Transverse colon (tissue), 4 donors: ENCODE results near the gene WDR47. TPM values are rescaled to one million over a fixed set of nuclear protein-coding genes. Genes with fewer than 3 reads are reported as not detected.

ENCODE experiments used
- DNase-seq: peaks from one replicate; pipeline ENCODE4 v3.0.0-alpha.2; 2019
- H3K27ac ChIP-seq, 4 donors: fragments of 200-600 bp; sonication (generic); 2 replicates each; pipeline ENCODE4 v1.5.1; 2016 to 2018; ENCODE audit warnings: inconsistent platforms in 4 of 4
- H3K27me3 ChIP-seq: fragments of 200-600 bp; sonication (generic); 2 replicates; pipeline ENCODE4 v1.5.1; 2017; ENCODE audit warnings: inconsistent platforms
- H3K36me3 ChIP-seq, 4 donors: fragments of 200-600 bp; sonication (generic); 2 replicates each; pipeline ENCODE4 v1.5.1; 2017 to 2019; ENCODE audit warnings: inconsistent platforms in 4 of 4
- H3K4me1 ChIP-seq, 4 donors: fragments of 200-600 bp; sonication (generic); 2 replicates each; pipeline ENCODE4 v1.5.1; 2017 to 2020; ENCODE audit warnings: inconsistent platforms in 4 of 4
- H3K4me3 ChIP-seq, 4 donors: fragments of 200-600 bp; sonication (generic); 1 replicate in 1 of 4; 2 replicates in 3 of 4; pipeline versions ENCODE4 v1.5.1 to v1.6.1; 2017 to 2019; ENCODE audit warnings: inconsistent platforms in 4 of 4
- H3K9me3 ChIP-seq, 2 donors: fragments of 200-600 bp; sonication (generic); 2 replicates each; pipeline ENCODE4 v1.5.1; 2017 to 2019; ENCODE audit warnings: inconsistent platforms in 2 of 2
- CTCF ChIP-seq, 5 experiments: fragments of 200-600 bp in 3 of 5; fragments of 450-650 bp in 2 of 5; sonication (generic) in 3 of 5; IDR thresholded peaks; 1 replicate in 2 of 5; 2 replicates in 3 of 5; pipeline ENCODE4 v1.5.1; 2016 to 2017; ENCODE audit warnings: antibody characterized with exemption in 5 of 5, inconsistent platforms in 3 of 5, mild to moderate bottlenecking in 2 of 5, moderate library complexity in 1 of 5
- EP300 ChIP-seq: sonication (generic); formaldehyde crosslinking; IDR thresholded peaks from one replicate; pipeline ENCODE4 v1.6.1; 2017; ENCODE audit warnings: antibody characterized with exemption, low read depth
- POLR2A ChIP-seq: fragments of 450-650 bp; IDR thresholded peaks from one replicate; pipeline ENCODE4 v1.6.1; 2016; ENCODE audit warnings: antibody characterized with exemption, mild to moderate bottlenecking, moderate library complexity
- POLR2AphosphoS5 ChIP-seq, 3 donors: sonication (generic); formaldehyde crosslinking; IDR thresholded peaks; one replicate each; pipeline ENCODE4 v1.6.1; 2016; ENCODE audit warnings: antibody characterized with exemption in 3 of 3
- WGBS, 2 donors: methylation state at CpG; one replicate each; pipeline ENCODE4 v1.1.5; 2018; ENCODE audit warnings: low coverage in 1 of 2; 5-methylcytosine and 5-hydroxymethylcytosine counted together
- in situ Hi-C, 4 donors: fragments of 200-750 bp; cut with MboI; loops; one replicate each; pipeline versions ENCODE4 v1.15.0 to v1.15.1; 2017; ENCODE audit warnings: low sequenced_read_pairs in 3 of 4, low pct_ligation_motif_present in 1 of 4, low pct_unique_long_range_greater_than_20kb in 1 of 4
- intact Hi-C: fragments of 100-400 bp; cut with DNase I; formaldehyde crosslinking; loops from one replicate; pipeline ENCODE4 v1.15.1; 2023; ENCODE audit warnings: low total_unique reads
- total RNA-seq, 4 donors: library from RNA; depleted of rRNA; stranded (reverse); fragments of >200 nt; gene quantifications; one replicate each; pipeline ENCODE4 v1.1.0, GENCODE V29; 2016

WDR47 gene
- total RNA-seq, 4 donors from 2014 or later = 6.7 to 12.1 (median 9.7) TPM

GRCh38 chr1:108955111-108955510 is 86.8 kb downstream of the WDR47 start:
- Histone ChIP-seq H3K9me3 (no peaks in the 10 kb centered on the region), H3K4me1 (peaks cover 0 to 8% (median 2%) of the 10 kb centered on the region in 4 donors), H3K4me3 (no peak overlapping the region), H3K27me3 (no peaks in the 10 kb centered on the region), H3K36me3 (peaks cover 0 to 3% (median 0%) of the 10 kb centered on the region in 4 donors), H3K27ac (no peak overlapping the region)
- no peak for DNase-seq
- in situ Hi-C loops (no loop called here), intact Hi-C loops (no loop called here)
- 93 to 94% methylated on average over 3 of the region's 3 CpGs for WGBS, 2 donors
- no peak for TF ChIP-seq POLR2A
- no peak for TF ChIP-seq CTCF (IDR thresholded peaks at IDR 0.05)
- no peak for TF ChIP-seq POLR2AphosphoS5 (IDR thresholded peaks at IDR 0.05)
- no peak for TF ChIP-seq EP300

GRCh38 chr1:108953452-108953851 is 88.5 kb downstream of the WDR47 start:
- TF ChIP-seq POLR2A = no peak
- Histone ChIP-seq H3K27ac (no peak overlapping the region), H3K27me3 (no peaks in the 10 kb centered on the region), H3K9me3 (no peaks in the 10 kb centered on the region), H3K4me3 (no peak overlapping the region), H3K36me3 (peaks cover 0 to 3% (median 0%) of the 10 kb centered on the region in 4 donors), H3K4me1 (peaks cover 0 to 7% (median 5%) of the 10 kb centered on the region in 4 donors)
- 94% methylated on average over 6 of the region's 6 CpGs; no CpG with 5 or more reads in 1 of the 2 donors for WGBS, 2 donors
- no peak for DNase-seq
- in situ Hi-C loops (no loop called here), intact Hi-C loops (no loop called here)

- Histone ChIP-seq H3K4me3 (no peak overlapping the region), H3K36me3 (peaks cover 0 to 17% (median 2%) of the 10 kb centered on the region in 4 donors), H3K4me1 (peaks cover 0 to 11% (median 6%) of the 10 kb centered on the region in 4 donors), H3K9me3 (no peaks in the 10 kb centered on the region), H3K27me3 (no peaks in the 10 kb centered on the region), H3K27ac (no peak overlapping the region)
- in situ Hi-C loops (no loop called here), intact Hi-C loops (no loop called here)
- DNase-seq = no peak
- WGBS, 2 donors = 93 to 99% methylated on average over 3 of the region's 3 CpGs
- TF ChIP-seq EP300 (no peak), POLR2A (no peak), CTCF (IDR thresholded peaks at IDR 0.05) (no peak), POLR2AphosphoS5 (IDR thresholded peaks at IDR 0.05) (no peak)
Observed at GRCh38 chr1:108951242-108951641, 90.7 kb downstream of the WDR47 start.

- H3K27ac ChIP-seq = no peak overlapping the region
- in situ Hi-C loops = no loop called here
- DNase-seq = no peak
Observed at GRCh38 chr1:108949044-108949443, 92.9 kb downstream of the WDR47 start.

More at GRCh38 chr1:108949044-108949443, 92.9 kb downstream of the WDR47 start:
- WGBS, 2 donors = 88 to 93% methylated on average over 4 of the region's 4 CpGs
- intact Hi-C loops = no loop called here
- peaks cover 0 to 11% (median 6%) of the 10 kb centered on the region in 4 donors for H3K4me1 ChIP-seq
- peaks cover 0 to 23% (median 3%) of the 10 kb centered on the region in 4 donors for H3K36me3 ChIP-seq
- H3K4me3 ChIP-seq = no peak overlapping the region
- no peaks in the 10 kb centered on the region for H3K9me3 ChIP-seq
- TF ChIP-seq POLR2A (no peak), CTCF (IDR thresholded peaks at IDR 0.05) (no peak), EP300 (no peak), POLR2AphosphoS5 (IDR thresholded peaks at IDR 0.05) (no peak)
- no peaks in the 10 kb centered on the region for H3K27me3 ChIP-seq
